NB4 (cell line): ENCODE measurements around the gene VWC2.

ENCODE experiments used
- MAX ChIP-seq: IDR thresholded peaks from 2 replicates; pipeline ENCODE4 v1.6.1; 2011; ENCODE audit warnings: low read depth, low read length
- POLR2A ChIP-seq: IDR thresholded peaks from 2 replicates; pipeline ENCODE4 v1.6.1; 2011; ENCODE audit warnings: mild to moderate bottlenecking; ENCODE audit not compliant: insufficient read length; ENCODE audit errors: extremely low read depth
- TF ChIP-seq, protein P1 (sequence below): IDR thresholded peaks from one replicate; pipeline ENCODE4 v1.5.1; 2012; ENCODE audit warnings: low read depth, low read length

GRCh38 chr7:49768254-49768653 lies 5.2 kb upstream of the VWC2 start:
- TF ChIP-seq, protein P1, sequence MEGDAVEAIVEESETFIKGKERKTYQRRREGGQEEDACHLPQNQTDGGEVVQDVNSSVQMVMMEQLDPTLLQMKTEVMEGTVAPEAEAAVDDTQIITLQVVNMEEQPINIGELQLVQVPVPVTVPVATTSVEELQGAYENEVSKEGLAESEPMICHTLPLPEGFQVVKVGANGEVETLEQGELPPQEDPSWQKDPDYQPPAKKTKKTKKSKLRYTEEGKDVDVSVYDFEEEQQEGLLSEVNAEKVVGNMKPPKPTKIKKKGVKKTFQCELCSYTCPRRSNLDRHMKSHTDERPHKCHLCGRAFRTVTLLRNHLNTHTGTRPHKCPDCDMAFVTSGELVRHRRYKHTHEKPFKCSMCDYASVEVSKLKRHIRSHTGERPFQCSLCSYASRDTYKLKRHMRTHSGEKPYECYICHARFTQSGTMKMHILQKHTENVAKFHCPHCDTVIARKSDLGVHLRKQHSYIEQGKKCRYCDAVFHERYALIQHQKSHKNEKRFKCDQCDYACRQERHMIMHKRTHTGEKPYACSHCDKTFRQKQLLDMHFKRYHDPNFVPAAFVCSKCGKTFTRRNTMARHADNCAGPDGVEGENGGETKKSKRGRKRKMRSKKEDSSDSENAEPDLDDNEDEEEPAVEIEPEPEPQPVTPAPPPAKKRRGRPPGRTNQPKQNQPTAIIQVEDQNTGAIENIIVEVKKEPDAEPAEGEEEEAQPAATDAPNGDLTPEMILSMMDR, result no peak
- TF ChIP-seq POLR2A (no peak), MAX (no peak)
